GM12873 (cell line): Measurements from ENCODE around the gene DNASE2B.

ENCODE experiments used
- TF ChIP-seq, protein P1 (sequence below): IDR thresholded peaks from 2 replicates; pipeline ENCODE4 v1.5.1; 2012; ENCODE audit warnings: low read depth, mild to moderate bottlenecking, moderate library complexity, low read length, control low read depth; ENCODE audit not compliant: insufficient read depth; ENCODE audit errors: missing control alignments

DNASE2B gene

DNA sequence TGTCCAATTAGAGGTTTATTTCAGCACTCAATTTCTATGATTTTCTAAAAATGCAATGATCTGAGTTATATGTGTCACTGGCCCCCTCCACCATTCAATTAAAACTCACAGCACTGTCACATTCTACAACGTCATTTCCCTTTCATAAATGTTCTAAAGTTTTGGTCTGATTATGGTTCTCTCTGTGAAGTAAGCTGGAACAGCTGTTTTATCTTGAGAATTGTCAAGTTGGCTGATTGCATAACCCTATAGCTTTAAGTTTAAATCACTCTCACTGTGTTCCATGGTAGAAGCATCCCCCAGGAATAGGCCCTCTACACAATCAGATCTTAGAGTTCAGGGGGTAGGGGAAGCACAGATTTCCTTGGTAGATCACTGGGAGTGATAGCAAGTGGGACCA lies 41.4 kb upstream of the DNASE2B start:
- TF ChIP-seq, protein P1, sequence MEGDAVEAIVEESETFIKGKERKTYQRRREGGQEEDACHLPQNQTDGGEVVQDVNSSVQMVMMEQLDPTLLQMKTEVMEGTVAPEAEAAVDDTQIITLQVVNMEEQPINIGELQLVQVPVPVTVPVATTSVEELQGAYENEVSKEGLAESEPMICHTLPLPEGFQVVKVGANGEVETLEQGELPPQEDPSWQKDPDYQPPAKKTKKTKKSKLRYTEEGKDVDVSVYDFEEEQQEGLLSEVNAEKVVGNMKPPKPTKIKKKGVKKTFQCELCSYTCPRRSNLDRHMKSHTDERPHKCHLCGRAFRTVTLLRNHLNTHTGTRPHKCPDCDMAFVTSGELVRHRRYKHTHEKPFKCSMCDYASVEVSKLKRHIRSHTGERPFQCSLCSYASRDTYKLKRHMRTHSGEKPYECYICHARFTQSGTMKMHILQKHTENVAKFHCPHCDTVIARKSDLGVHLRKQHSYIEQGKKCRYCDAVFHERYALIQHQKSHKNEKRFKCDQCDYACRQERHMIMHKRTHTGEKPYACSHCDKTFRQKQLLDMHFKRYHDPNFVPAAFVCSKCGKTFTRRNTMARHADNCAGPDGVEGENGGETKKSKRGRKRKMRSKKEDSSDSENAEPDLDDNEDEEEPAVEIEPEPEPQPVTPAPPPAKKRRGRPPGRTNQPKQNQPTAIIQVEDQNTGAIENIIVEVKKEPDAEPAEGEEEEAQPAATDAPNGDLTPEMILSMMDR = no peak

DNA sequence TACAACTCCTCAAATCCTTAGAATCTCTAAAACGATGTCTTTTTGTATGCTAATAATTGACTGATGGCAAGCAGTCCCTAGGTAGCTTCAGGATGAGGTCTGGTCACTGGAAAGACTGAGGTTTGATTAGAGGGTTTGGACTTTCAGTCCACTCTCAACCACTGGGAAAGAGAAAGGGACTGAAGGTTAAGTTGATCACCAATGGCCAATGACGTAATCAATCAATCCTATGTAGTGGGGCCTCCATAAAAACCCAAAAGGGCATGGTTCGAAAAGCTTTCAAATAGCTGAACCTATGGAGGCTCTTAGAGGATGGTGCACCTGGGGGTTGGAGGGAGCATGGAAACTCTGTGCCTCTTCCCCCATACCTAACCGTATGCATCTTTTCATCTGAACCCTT lies 39.6 kb upstream of the DNASE2B start:
- TF ChIP-seq, protein P1 = no peak

DNA sequence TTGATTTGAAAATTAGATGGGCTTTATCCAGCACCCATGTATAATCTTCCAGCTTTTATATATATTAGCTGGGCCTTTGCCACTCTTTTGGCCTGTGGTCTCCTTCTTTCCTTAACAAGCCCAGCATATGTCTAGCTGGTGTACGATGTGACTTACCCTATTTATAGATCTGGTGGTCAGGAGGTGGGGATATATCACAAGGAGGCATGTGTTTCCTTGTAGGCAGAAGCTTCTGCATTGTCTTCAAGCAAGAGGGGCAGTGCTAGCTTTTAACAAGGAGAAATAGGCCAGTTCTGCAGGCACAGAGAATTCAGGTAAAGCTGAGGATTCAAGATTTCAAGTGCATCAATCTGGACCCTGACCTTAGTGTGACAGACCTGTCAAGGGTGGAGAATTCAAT lies 38.0 kb upstream of the DNASE2B start:
- TF ChIP-seq, protein P1 = no peak

DNA sequence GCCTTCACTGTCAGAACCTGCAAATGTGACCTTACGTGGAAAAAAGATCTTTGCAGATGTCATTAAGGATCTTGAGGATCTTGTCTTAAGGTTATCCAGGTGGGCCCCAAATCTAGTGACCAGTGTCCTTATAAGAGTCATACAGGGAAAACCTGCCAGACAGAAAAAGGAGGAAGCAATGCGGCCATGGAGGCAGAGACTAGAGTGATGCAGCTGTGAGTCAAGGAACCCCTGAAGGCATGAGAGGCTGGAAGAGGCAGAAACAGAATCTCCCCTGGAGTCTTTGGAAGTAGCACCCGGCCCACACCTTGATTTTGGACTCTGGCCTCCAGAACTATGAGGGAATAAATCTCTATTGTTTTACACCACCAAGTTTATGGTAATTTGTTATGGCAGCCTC lies 36.5 kb upstream of the DNASE2B start:
- TF ChIP-seq, protein P1 = no peak

DNA sequence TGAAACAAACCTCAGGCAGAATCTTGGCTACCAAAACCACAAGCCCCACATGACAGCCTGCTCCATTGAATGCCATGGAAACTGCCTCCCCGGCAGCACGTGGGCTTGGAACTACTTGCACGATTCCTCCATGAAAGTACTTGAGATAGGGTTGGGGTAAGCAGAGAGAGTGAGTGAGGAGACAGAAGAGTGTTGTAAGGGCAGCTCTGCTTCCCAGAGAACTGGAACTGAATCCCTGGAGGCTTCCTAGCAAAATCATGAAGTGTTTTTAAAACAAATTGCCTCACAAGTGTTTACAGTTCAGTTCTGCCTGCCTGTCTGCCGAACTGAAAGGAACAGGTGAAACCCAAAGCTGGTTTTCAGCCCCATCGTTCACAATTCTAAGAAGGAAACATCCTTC lies 35.3 kb upstream of the DNASE2B start:
- TF ChIP-seq, protein P1 = no peak

DNA sequence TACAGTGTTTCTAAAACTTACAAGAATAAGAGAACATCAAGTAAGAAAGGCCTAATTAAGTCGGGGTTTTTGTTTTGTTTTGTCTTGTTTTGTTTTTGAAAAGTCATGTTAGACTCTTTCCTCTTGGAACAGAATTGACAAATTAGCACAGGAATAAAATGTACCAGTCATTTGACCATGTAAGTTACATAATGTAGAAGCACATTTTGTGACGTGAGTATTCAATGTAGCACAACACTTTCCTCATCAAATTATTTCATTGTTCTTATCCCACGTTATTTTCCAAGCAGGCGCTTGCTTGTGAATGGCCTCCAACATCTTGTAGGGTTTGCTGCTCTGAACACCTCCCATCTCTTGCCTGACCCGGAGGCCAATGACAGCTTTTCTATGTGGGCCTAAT lies 34.7 kb upstream of the DNASE2B start:
- TF ChIP-seq, protein P1 = no peak

DNA sequence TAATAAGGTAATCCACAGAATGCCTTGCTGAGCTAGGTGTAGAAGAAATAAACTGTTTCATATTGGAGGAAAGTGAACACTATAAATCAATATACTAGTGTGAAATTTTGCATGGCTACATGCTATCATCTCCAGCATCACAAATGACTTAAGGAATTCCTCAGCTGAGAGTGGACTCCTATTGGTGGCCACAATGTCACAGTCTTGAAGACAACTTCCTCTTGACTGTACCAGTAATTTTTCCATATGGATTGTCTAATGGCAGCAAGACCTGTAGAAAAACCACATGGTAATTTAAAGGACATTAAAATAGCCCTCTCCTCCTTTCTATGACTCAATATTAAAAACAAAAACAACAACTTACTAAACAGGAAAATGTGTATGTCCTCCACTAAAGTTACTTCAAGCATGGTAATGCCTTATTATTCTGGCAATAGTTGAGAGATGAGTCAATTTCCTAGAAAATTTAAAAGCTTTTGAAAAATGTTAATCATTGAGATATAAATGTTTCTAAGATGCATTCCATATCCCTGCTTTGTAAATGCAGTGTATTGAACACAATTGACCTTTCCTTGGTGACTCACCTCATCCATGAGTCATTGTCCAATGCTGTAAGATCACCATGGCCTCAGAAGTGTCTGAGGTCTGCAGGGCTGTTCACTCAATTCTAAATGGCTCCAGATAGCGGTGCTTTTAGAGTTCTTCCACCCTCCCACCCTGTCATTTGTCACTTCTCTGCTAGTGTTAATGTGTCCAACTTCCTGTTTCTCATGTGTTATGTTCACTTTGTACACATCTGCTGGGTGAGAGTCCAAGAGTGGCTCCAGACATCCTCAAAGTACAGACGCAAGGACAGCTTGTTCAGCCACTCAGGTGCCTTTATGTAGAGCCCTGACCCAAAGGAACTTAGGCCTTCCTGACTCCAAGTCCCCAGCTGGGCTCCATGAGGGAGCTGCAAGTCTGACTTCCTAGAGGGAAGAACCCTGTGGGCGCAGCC lies 32.8 kb upstream of the DNASE2B start:
- TF ChIP-seq, protein P1 = no peak
